Pancreas (tissue), 10 donors: ENCODE measurements around the gene SLC25A15. TPM values are rescaled to one million over a fixed set of nuclear protein-coding genes. Genes with fewer than 3 reads are reported as not detected.

ENCODE experiments used
- ATAC-seq, 4 donors: fragments of 200-7000 bp; cut with Tn5 transposase; one replicate each; pipeline versions ENCODE4 v1.8.0 to v1.9.1; 2020; ENCODE audit warnings: mild to moderate bottlenecking in 4 of 4, moderate library complexity in 4 of 4
- DNase-seq, 6 donors: peaks; one replicate each; pipeline ENCODE4 v3.0.0-alpha.2; 2020
- FAIRE-seq: peaks from 2 replicates; lab custom pipeline; 2012; peaks lifted over from hg19 to GRCh38; lab: Jason Lieb, UNC
- H3K27ac ChIP-seq, 4 donors: fragments of 200-600 bp; sonication (generic); 1 replicate in 3 of 4; 2 replicates in 1 of 4; pipeline versions ENCODE4 v1.5.0 to v1.8.0; 2020
- H3K27me3 ChIP-seq, 4 donors: fragments of 200-600 bp; one replicate each; pipeline ENCODE4 v1.8.0; 2021
- H3K36me3 ChIP-seq, 3 donors: fragments of 200-600 bp; sonication (generic) in 1 of 3; one replicate each; pipeline versions ENCODE4 v1.5.0 to v1.8.0; 2020 to 2021
- H3K4me1 ChIP-seq, 3 donors: fragments of 200-600 bp; one replicate each; pipeline ENCODE4 v1.8.0; 2021
- H3K4me3 ChIP-seq, 4 donors: fragments of 200-600 bp; sonication (generic) in 2 of 4; one replicate each; pipeline versions ENCODE4 v1.5.0 to v1.8.0; 2020 to 2021
- H3K9me3 ChIP-seq, 4 donors: fragments of 200-600 bp; one replicate each; pipeline ENCODE4 v1.8.0; 2021
- WGBS, 2 donors: extraction: QIAGEN DNeasy Blood & Tissue Kit; methylation state at CpG; one replicate each; pipeline ENCODE4 v1.1.7; 2013; 5-methylcytosine and 5-hydroxymethylcytosine counted together
- intact Hi-C, 3 donors: fragments of 100-400 bp; cut with DNase I; formaldehyde crosslinking; loops; one replicate each; pipeline versions ENCODE4 v1.11.1 to v1.14.2; 2022
- polyA plus RNA-seq, 2 donors: library from polyadenylated mRNA; stranded (reverse); fragments of 200-250 nt; gene quantifications; one replicate each; pipeline ENCODE4 v1.2.3, GENCODE V29; 2013
- total RNA-seq, 6 donors: library from RNA; stranded (reverse); fragmentation: NEBNext Ultra II Directional in 4 of 6; extraction: Animal tissue kit (Norgen Biotek cat#: 25700) in 4 of 6; gene quantifications; one replicate each; pipeline versions ENCODE4 v1.2.1 to v1.2.4, GENCODE V29; 2021 to 2023
- TF ChIP-seq, protein P1 (sequence below), 4 donors: fragments of 200-600 bp; sonication (generic) in 3 of 4; IDR thresholded peaks; one replicate each; pipeline versions ENCODE4 v1.5.0 to v1.8.0; 2021; ENCODE audit warnings: antibody characterized with exemption in 4 of 4
- donor health status: healthy with polysubstance abuse.
- donor health status: DM: no; HTN: no; CAD: no; lungs with moderate emphysema.
- donor health status: DM: no; HTN: no; CAD: no.
- donor health status: control.
- donor health status: control.
- donor health status: Bipolar disorder and iron deficiency.
- donor health status: DM: yes; HTN: yes; CAD: no.
- donor health status: DM: no; HTN: no; CAD: no.
- donor health status: DM: no; HTN: no; CAD: no.
- donor health status: DM: yes; HTN: yes; CAD: no.

The SLC25A15 gene
- total RNA-seq: 10 to 100 TPM; 10.1 to 35.9 (median 17.6) TPM
- polyA plus RNA-seq: 1 to 10 TPM; 4.4 to 6.5 TPM

DNA sequence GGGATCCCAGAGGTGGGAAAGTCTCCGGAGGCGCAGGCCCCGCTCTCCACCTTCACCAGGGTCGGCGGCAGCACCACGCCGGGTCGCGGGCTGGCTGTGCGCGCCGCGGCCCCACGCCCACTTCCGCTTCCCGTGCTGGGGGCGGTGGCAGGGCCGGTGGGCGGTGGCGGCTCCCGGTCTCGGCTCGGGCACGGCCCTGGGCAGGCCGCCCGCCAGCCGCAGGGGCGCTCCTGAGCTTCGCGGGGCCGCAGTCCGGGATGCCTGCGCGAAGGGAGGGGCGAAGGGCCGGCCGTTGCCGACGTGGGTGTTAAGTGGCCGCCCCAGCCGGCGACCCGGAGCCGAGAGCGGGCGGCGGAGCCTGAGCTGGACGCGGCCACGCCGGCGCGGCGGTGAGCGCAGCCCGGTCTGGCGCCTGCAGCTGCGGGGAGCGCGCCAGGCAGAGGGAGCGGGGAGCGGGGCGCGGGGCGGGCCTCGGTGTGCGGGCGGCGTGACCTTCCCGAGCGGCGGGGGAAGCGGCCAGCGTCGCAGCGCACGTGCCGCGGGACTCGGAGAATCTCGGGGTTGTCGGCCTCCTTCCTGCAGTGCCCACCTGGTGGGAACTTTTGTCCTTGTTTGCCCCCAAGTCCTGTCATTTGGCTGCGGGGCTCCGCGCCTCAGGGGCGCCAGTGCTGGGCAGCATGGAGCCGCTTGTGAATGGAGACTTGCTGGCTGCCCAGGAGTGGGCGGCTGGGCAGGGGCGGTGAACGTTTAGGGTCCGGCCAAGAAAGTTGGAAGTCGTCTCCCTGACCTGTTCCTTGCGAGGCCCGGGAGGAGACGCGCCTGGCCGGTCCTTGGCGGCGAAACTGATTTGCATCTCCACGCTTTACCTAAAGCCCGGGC, at the start of gene SLC25A15:
Gene SLC25A15 (plus strand): TSS at position 337 of the 879 bp plus-strand sequence. CDS start 3,616 bp downstream, outside the sequence.
- no peaks in the 10 kb centered on the region for H3K27me3 ChIP-seq
- peaks cover 0 to 9% (median 0%) of the 10 kb centered on the region in 3 donors for H3K36me3 ChIP-seq
- 1% methylated on average over 68 to 101 of the region's 101 CpGs for WGBS, 2 donors
- H3K4me1 ChIP-seq: no peaks in the 10 kb centered on the region
- H3K4me3 ChIP-seq: peak within 1 kb of the TSS; percentile 45 to 76 (median 61)
- H3K9me3 ChIP-seq: no peaks in the 10 kb centered on the region
- TF ChIP-seq, protein P1, sequence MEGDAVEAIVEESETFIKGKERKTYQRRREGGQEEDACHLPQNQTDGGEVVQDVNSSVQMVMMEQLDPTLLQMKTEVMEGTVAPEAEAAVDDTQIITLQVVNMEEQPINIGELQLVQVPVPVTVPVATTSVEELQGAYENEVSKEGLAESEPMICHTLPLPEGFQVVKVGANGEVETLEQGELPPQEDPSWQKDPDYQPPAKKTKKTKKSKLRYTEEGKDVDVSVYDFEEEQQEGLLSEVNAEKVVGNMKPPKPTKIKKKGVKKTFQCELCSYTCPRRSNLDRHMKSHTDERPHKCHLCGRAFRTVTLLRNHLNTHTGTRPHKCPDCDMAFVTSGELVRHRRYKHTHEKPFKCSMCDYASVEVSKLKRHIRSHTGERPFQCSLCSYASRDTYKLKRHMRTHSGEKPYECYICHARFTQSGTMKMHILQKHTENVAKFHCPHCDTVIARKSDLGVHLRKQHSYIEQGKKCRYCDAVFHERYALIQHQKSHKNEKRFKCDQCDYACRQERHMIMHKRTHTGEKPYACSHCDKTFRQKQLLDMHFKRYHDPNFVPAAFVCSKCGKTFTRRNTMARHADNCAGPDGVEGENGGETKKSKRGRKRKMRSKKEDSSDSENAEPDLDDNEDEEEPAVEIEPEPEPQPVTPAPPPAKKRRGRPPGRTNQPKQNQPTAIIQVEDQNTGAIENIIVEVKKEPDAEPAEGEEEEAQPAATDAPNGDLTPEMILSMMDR (IDR thresholded peaks at IDR 0.05): peak in 1 of 4 donors; percentile 26
- peak within 1 kb of the TSS; percentile 80 to 90 (median 82) for H3K27ac ChIP-seq
- no peak for FAIRE-seq
- DNase-seq: peak; percentile 80 to 94 (median 90)
- ATAC-seq: peak; percentile 90 to 94 (median 93)
- intact Hi-C loops: loop anchor here in 1 of 3 donors (10.0 kb wide), 1 partner anchor 135 kb away; no protein-coding TSS in a partner anchor

DNA sequence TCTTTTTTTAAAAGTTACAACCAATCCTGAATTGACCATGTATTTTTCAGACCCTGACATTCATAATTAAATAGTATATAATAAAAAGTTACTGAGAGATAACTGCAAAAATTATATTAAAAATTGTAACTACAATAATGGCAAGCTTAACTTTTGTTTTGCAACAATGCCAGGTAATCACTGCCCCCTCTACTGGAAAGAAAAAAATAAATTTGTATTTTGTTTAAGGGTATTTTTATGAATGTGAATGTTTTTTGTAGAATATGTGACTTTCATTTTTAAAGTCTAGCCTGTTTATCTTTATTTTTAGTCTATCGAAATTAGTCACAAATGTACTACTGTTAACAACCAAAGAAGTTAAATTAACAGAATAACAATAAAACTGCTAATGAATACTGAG, 40.1 kb upstream of the SLC25A15 start:
- Histone ChIP-seq H3K4me1 (no peaks in the 10 kb centered on the region), H3K4me3 (no peak overlapping the region), H3K9me3 (no peaks in the 10 kb centered on the region), H3K36me3 (peaks cover 0 to 3% (median 0%) of the 10 kb centered on the region in 3 donors), H3K27me3 (no peaks in the 10 kb centered on the region), H3K27ac (no peak overlapping the region)
- ATAC-seq (no peak), DNase-seq (no peak), FAIRE-seq (peak; percentile 79)
- TF ChIP-seq, protein P1 (IDR thresholded peaks at IDR 0.05): no peak
- intact Hi-C loops: no loop called here
- 85 to 93% methylated on average over 1 of the region's 1 CpG for WGBS, 2 donors

DNA sequence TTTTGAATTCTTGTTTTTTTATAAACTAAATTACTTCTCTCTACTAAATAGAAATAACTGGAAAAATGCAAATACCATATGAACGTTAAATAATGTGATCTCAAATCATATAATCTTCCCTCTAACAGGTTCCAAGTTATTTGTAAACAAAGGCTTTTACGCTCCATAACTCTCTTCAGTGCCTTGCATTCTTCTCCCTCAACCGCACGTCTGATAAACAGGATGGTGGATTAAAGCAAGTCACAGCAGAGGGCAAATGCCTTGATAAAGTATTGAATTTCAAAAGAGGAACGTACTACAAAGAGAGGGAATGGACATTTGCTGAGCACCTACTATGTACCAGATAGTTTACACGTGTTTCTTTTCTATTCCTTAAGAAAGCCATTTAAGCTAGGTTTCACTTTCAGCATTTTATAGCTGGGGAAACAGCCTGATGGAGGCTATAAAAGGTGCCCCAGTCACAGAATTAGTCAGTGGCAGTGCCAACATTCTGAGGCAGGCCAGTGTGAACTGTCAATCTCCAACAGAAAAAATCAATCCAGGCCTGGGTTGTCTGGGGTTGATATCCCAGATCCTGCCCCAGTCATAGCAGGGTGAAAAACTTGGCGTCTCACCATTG, 34.2 kb upstream of the SLC25A15 start:
- DNase-seq: no peak
- FAIRE-seq: no peak
- Histone ChIP-seq H3K36me3 (peaks cover 0 to 4% (median 3%) of the 10 kb centered on the region in 3 donors), H3K4me1 (no peaks in the 10 kb centered on the region), H3K4me3 (no peak overlapping the region), H3K27me3 (no peaks in the 10 kb centered on the region), H3K27ac (no peak overlapping the region), H3K9me3 (no peaks in the 10 kb centered on the region)
- WGBS, 2 donors: 68 to 71% methylated on average over 7 of the region's 7 CpGs
- intact Hi-C loops: no loop called here
- TF ChIP-seq, protein P1 (IDR thresholded peaks at IDR 0.05): no peak
- ATAC-seq: peak in 1 of 4 donors; percentile 44

DNA sequence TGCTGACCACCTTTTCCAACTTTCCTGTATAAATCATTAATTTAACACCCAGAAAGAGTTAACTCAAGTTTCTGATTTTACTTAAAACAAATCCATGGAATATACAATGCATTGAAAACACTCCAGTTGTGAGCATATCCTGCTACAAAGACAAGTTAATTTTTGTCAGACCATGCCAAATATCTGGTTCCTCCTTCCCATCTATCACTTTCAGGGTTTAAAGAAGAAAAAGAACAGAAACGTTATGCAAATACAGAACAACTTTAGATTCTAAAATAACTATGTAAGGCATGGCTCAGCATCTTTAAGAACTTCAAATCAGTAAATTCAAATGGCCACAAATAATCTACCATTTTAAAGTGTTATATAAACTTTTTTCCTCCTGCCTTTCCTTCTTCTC, 33.4 kb upstream of the SLC25A15 start:
- FAIRE-seq (no peak), ATAC-seq (no peak), DNase-seq (no peak)
- H3K27me3 ChIP-seq: no peaks in the 10 kb centered on the region
- no peak overlapping the region for H3K27ac ChIP-seq
- H3K4me3 ChIP-seq: no peak overlapping the region
- intact Hi-C loops: no loop called here
- TF ChIP-seq, protein P1 (IDR thresholded peaks at IDR 0.05): no peak
- no peaks in the 10 kb centered on the region for H3K9me3 ChIP-seq
- WGBS, 2 donors: 38 to 48% methylated on average over 1 of the region's 1 CpG
- H3K4me1 ChIP-seq: no peaks in the 10 kb centered on the region
- peaks cover 0 to 4% (median 3%) of the 10 kb centered on the region in 3 donors for H3K36me3 ChIP-seq
